Stimulated activated CD4-positive, alpha-beta T cell treated with anti-CD3 and anti-CD28 coated beads, Interleukin-2, amount 100 ng/mL, for 4 hours (primary cell): ENCODE data around the gene TNFRSF12A.
"Not testable (repeated sequence)": the region's sequence is repeated elsewhere in the genome, so short reads cannot be mapped to it uniquely, and the experiment has no call there.

ENCODE experiments used
- DNase-seq: peaks from one replicate; pipeline ENCODE4 v3.0.0-alpha.2; 2020; ENCODE audit warnings: low read depth

Gene TNFRSF12A

DNA sequence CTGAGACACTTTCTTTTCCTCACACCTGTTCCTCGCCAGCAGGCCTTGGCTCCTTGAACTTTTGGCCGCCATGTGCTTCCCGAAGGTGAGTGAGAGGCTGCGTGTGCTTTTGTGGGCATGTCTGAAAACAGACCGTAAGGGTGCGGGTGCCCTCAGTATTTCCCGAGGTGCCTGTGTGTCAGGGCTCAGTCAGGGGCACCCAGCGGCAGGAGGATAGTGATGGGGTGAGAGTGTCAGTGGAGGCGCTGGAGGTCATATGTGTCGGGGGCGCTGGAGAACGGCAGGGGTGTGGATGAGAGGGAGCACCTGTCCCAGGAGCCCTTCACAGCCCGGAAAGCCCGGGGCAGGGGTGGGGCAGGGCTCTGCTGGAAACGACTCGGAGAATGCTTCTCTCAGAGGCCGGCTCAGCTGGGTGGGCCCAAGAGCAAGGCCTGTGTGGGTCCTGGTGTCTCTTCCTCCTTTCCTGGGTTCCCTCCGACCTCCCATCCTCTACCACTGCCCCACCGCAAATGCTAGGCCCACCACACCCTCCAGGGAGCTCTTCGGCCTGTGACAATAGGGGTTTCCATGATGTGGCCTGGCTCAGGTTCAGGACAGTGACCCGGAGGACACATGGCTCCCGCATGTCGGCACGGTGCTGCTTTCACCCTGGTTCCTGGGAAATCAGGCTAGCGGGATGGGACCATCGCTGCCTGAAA, 45.7 kb downstream of the TNFRSF12A start:
- DNase-seq = no peak

DNA sequence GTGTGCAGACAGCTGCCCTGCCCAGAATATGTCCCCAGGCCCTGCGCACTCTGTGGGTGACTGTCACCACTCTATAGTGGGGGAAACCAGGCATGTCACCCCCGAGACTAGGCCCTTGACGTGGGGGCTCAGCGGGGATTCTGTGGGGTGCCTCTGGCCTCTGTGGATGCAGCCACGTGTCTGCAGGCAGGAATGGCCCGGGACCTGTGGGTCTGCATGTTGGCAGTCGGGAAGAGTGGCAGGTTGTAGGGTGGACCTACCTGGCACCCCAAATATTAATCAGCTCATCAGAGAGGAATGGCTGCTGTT, 46.2 kb downstream of the TNFRSF12A start:
- no peak for DNase-seq

DNA sequence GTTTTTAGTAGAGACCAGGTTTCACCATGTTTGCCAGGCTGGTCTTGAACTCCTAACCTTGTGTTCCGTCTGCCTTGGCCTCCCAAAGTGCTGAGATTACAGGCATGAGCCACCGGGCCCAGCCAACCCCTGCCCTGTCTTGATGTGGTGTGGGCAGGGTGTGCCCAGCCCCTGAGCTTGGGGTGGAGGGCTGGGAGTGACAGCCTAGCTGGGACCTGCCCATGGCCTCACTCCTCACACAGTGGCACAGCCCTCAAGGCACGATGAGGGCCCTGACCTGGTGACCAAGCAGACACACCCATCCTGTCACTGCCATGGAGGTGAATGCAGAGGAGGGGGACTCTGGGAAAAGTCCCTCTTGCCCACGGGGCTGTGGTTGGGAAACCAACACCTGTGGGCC, 48.3 kb downstream of the TNFRSF12A start:
- no peak for DNase-seq

DNA sequence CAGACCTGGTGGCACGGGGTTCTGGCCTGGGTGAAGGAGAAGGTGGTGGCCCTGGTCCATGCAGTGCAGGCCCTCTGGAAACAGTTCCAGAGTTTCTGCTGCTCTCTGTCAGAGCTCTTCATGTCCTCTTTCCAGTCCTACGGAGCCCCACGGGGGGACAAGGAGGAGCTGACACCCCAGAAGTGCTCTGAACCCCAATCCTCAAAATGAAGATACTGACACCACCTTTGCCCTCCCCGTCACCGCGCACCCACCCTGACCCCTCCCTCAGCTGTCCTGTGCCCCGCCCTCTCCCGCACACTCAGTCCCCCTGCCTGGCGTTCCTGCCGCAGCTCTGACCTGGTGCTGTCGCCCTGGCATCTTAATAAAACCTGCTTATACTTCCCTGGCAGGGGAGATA, 49.0 kb downstream of the TNFRSF12A start:
- not testable (repeated sequence) for DNase-seq

DNA sequence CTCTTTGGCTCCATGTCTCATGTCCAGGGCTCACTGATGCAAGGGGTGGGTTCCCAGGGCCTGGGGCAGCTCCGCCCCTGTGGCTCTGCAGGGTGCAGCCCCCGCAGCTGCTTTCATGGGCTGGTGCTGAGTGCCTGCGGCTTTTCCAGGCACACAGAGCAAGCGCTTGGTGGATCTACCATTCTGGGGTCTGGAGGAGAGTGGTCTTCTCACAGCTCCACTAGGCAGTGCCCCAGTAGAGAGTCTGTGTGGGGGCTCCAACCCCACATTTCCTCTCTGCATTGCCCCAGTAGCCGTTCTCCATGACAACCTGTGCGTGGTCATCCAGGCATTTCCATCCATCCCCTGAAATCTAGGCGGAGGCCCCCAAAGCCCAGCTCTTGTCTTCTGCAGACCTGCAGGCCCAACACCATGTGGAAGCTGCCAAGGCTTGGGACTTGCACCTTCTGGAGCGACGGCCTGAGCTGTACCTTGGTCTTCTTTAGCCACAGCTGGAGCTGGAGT, 50.5 kb downstream of the TNFRSF12A start:
- no peak for DNase-seq

DNA sequence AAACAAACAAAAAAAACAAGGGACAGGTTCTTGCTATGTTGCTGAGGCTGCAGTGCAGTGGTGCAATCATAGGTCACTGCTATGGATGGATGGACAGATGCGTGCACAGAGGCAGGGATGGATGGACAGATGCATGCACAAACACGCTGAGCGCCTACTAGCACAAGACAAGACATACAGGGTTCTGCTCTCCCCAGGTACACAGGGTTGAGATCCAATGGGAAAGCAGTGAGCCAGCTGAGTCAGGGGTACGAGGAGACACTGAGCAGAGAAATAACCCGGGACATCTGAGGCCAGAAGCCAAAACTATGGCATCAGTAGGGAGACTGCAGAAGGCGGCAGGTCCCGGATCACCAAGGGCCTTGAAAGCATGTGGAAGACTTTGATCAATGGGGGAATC, 51.5 kb downstream of the TNFRSF12A start:
- DNase-seq = no peak
